WI38 (cell line): Measurements from ENCODE around the gene LCE2B.

Experiments
- H3K4me3 ChIP-seq: 2 replicates; pipeline ENCODE4 v1.5.1; 2011; ENCODE audit warnings: low read depth, mild to moderate bottlenecking, control low read depth, low read length
- CTCF ChIP-seq: IDR thresholded peaks from 2 replicates; pipeline ENCODE4 v1.5.1; 2012; ENCODE audit warnings: low read depth, mild to moderate bottlenecking, control low read depth, low read length

Gene LCE2B

GRCh38 chr1:152683846-152684245, 2.1 kb upstream of the LCE2B start:
- H3K4me3 ChIP-seq, result no peak overlapping the region
- no peak for TF ChIP-seq CTCF

- no peak for TF ChIP-seq CTCF
- no peak within 1 kb of the TSS for H3K4me3 ChIP-seq
Measured at GRCh38 chr1:152697701-152698600, 12.0 kb downstream of the LCE2B start, which contains the start of gene LCE2A. Gene LCE2A, plus strand, starts transcription at chr1:152698345. Its CDS starts 557 bp downstream, at chr1:152698902.

GRCh38 chr1:152699746-152700145, 13.8 kb downstream of the LCE2B start:
- TF ChIP-seq CTCF, result no peak
- H3K4me3 ChIP-seq, result no peak overlapping the region

GRCh38 chr1:152707860-152708259, 21.9 kb downstream of the LCE2B start, which contains the start of gene LCE4A:
Gene LCE4A, plus strand, starts transcription at chr1:152708160. Its CDS starts 916 bp downstream, at chr1:152709076.
- no peak within 1 kb of the TSS for H3K4me3 ChIP-seq
- no peak for TF ChIP-seq CTCF

- TF ChIP-seq CTCF, result no peak
- H3K4me3 ChIP-seq, result no peak overlapping the region
Measured at GRCh38 chr1:152718238-152718637, 32.3 kb downstream of the LCE2B start.

GRCh38 chr1:152725261-152725660, 39.3 kb downstream of the LCE2B start:
- H3K4me3 ChIP-seq, result no peak overlapping the region
- TF ChIP-seq CTCF, result no peak

GRCh38 chr1:152728986-152729385, 43.1 kb downstream of the LCE2B start:
- TF ChIP-seq CTCF, result no peak
- no peak overlapping the region for H3K4me3 ChIP-seq
